ENCODE measurements around the gene ARRDC2. TPM values are rescaled to one million over a fixed set of nuclear protein-coding genes. Genes with fewer than 3 reads are reported as not detected.
A peak's percentile ranks its signal among the peaks of the same experiment; 100 is the strongest.

The ARRDC2 gene
- total and polyA plus RNA-seq, 2 of the 13 experiments (the other 11 are each of a cell fraction or from before 2014, with no cell fraction given): 2.1 to 3.4 TPM

- no peak for TF ChIP-seq USF2 (IDR thresholded peaks at IDR 0.05; ENCODE audit: low read depth, low read length)
- TF ChIP-seq USF2 (CRISPR knock-in tag; IDR thresholded peaks at IDR 0.05; ENCODE audit: borderline replicate concordance): no peak
- no peak for TF ChIP-seq NFRKB (IDR thresholded peaks at IDR 0.05)
- TF ChIP-seq RELA (CRISPR knock-in tag; IDR thresholded peaks at IDR 0.05): no peak
- no peak for TF ChIP-seq XBP1 (CRISPR knock-in tag; IDR thresholded peaks at IDR 0.05)
Measured at GRCh38 chr19:18014197-18014596, 6.2 kb downstream of the ARRDC2 start (continued).

GRCh38 chr19:18016209-18016910, 8.4 kb downstream of the ARRDC2 start:
- no peak for DNase-seq (ENCODE audit: low spot score)
- TF ChIP-seq ETV5 (CRISPR knock-in tag; IDR thresholded peaks at IDR 0.05; ENCODE audit: borderline replicate concordance) (no peak), CREM (IDR thresholded peaks at IDR 0.05) (no peak), CREM (CRISPR knock-in tag; IDR thresholded peaks at IDR 0.05) (no peak), EP300 (IDR thresholded peaks at IDR 0.05; ENCODE audit: low read depth in 2 of 2, low read length in 2 of 2) (no peak), EP300 (CRISPR knock-in tag; IDR thresholded peaks at IDR 0.05; ENCODE audit: borderline replicate concordance) (no peak), ZNF121 (CRISPR knock-in tag; IDR thresholded peaks at IDR 0.05) (peak; percentile 79), ZNF543 (CRISPR knock-in tag; IDR thresholded peaks at IDR 0.05) (peak; percentile 96), ZNF687 (CRISPR knock-in tag; IDR thresholded peaks at IDR 0.05) (0 out of 2 replicates have a peak, but pooled peaks have one; percentile 28), ZNF839 (CRISPR knock-in tag; IDR thresholded peaks at IDR 0.05; ENCODE audit: borderline replicate concordance) (no peak)
- Histone ChIP-seq H3K27me3 (ENCODE audit: control insufficient read depth in 1 of 2, insufficient read depth in 2 of 2, low read length in 2 of 2) (no peaks in the 10 kb centered on the region), H3K27ac (ENCODE audit: extremely low read length, insufficient read depth, low read length) (no peak overlapping the region), H4K20me1 (ENCODE audit: insufficient read depth, low read length) (no peaks in the 10 kb centered on the region), H3K4me3 (replicated peaks in 1 of 3; ENCODE audit: insufficient read depth in 1 of 3, low read depth in 2 of 3, low read length in 3 of 3) (no peak overlapping the region; a peak in 1 of 6 replicates), H3K9ac (ENCODE audit: insufficient read depth, low read depth, low read length) (0 out of 2 replicates have a peak overlapping the region, but pooled peaks have one; percentile 25), H3K4me2 (ENCODE audit: low read depth, low read length) (peak overlapping the region; percentile 51), H3K9me3 (ENCODE audit: low read length) (no peaks in the 10 kb centered on the region), H3K79me2 (ENCODE audit: insufficient read depth, low read length) (no peaks in the 10 kb centered on the region), H2AFZ (ENCODE audit: low read length) (no peak overlapping the region), H3K4me1 (ENCODE audit: insufficient read depth, low read length) (peaks cover 65% of the 10 kb centered on the region), H3K36me3 (replicated peaks in 1 of 2; ENCODE audit: control insufficient read depth in 1 of 2, insufficient read depth in 2 of 2, low read length in 2 of 2) (no peaks in the 10 kb centered on the region; a peak in 1 of 5 replicates)
- POLR2A ChIA-PET: no interaction called here
- FAIRE-seq: no peak
- no peak for ATAC-seq
- BruUV-seq (replicated peaks): no TSS peak
- intact Hi-C loops (cut with micrococcal nuclease; ENCODE audit: unreplicated experiment): no loop called here
- CTCF ChIA-PET (ENCODE audit: low intra/inter-chr PET ratio, low total read pairs): no interaction called here
- WGBS (ENCODE audit: low lambda C conversion rate): 42% methylated on average over 14 of the region's 14 CpGs
- in situ Hi-C loops (cut with HindIII; ENCODE audit: extremely low pct_ligation_motif_present, low pct_unique_long_range_greater_than_20kb): no loop called here
